H9 (cell line): ENCODE measurements around the gene ZGRF1. TPM values are rescaled to one million over a fixed set of nuclear protein-coding genes. Genes with fewer than 3 reads are reported as not detected.

Source experiments
- DNase-seq: peaks from one replicate; pipeline ENCODE4 v3.0.0-alpha.2; 2017
- H2AFZ ChIP-seq: one replicate; pipeline ENCODE4 v1.6.1; 2013; ENCODE audit warnings: mild to moderate bottlenecking, low read length, control low read depth, moderate library complexity
- H2AK5ac ChIP-seq: 2 replicates; pipeline ENCODE4 v1.6.1; 2013; ENCODE audit warnings: low read length, control low read depth, mixed read lengths; ENCODE audit not compliant: insufficient read length
- H2BK120ac ChIP-seq: one replicate; pipeline ENCODE4 v1.6.1; 2013; ENCODE audit warnings: low read depth, mild to moderate bottlenecking, low read length, control low read depth, inconsistent platforms; ENCODE audit not compliant: poor library complexity, severe bottlenecking
- H2BK12ac ChIP-seq: 2 replicates; pipeline ENCODE4 v1.6.1; 2013; ENCODE audit warnings: low read length, control low read depth, mixed read lengths, low read depth; ENCODE audit not compliant: insufficient read length
- H2BK15ac ChIP-seq: 2 replicates; pipeline ENCODE4 v1.6.1; 2013; ENCODE audit warnings: low read depth, low read length, control low read depth
- H2BK20ac ChIP-seq: one replicate; pipeline ENCODE4 v1.6.1; 2013; ENCODE audit warnings: low read depth, mild to moderate bottlenecking, low read length, control low read depth, inconsistent platforms; ENCODE audit not compliant: poor library complexity, severe bottlenecking
- H2BK5ac ChIP-seq: 2 replicates; pipeline ENCODE4 v1.6.1; 2013; ENCODE audit warnings: low read length, control low read depth, mixed read lengths; ENCODE audit not compliant: insufficient read length
- H3K14ac ChIP-seq: 2 replicates; pipeline ENCODE4 v1.6.1; 2013; ENCODE audit warnings: low read length, control low read depth; ENCODE audit not compliant: insufficient read depth
- H3K18ac ChIP-seq: 2 replicates; pipeline ENCODE4 v1.6.1; 2013; ENCODE audit warnings: low read depth, mild to moderate bottlenecking, mixed read lengths, low read length, control low read depth; ENCODE audit not compliant: insufficient read length
- H3K23ac ChIP-seq: 2 replicates; pipeline ENCODE4 v1.6.1; 2013; ENCODE audit warnings: low read length, control low read depth, mixed read lengths, low read depth; ENCODE audit not compliant: insufficient read length
- H3K23me2 ChIP-seq: 2 replicates; pipeline ENCODE4 v1.6.1; 2013; ENCODE audit warnings: low read depth, mild to moderate bottlenecking, mixed read lengths, low read length, control low read depth; ENCODE audit not compliant: insufficient read length, poor library complexity, severe bottlenecking
- H3K27ac ChIP-seq: 2 replicates; pipeline ENCODE4 v1.5.1; 2013; ENCODE audit warnings: low read length, control low read depth, mixed read lengths, low read depth; ENCODE audit not compliant: insufficient read length
- H3K27me3 ChIP-seq: 2 replicates; pipeline ENCODE4 v1.6.1; 2013; ENCODE audit warnings: low read length, control low read depth, inconsistent platforms; ENCODE audit not compliant: insufficient read depth
- H3K4ac ChIP-seq: 2 replicates; pipeline ENCODE4 v1.6.1; 2013; ENCODE audit warnings: low read depth, mild to moderate bottlenecking, control low read depth, inconsistent platforms, low read length, moderate library complexity
- H3K4me1 ChIP-seq: 2 replicates; pipeline ENCODE4 v1.6.1; 2013; ENCODE audit warnings: low read length, control low read depth, inconsistent platforms; ENCODE audit not compliant: insufficient read depth
- H3K4me2 ChIP-seq: 2 replicates; pipeline ENCODE4 v1.6.1; 2013; ENCODE audit warnings: low read length, control low read depth, mixed read lengths; ENCODE audit not compliant: insufficient read length, insufficient read depth
- H3K56ac ChIP-seq: 2 replicates; pipeline ENCODE4 v1.6.1; 2013; ENCODE audit warnings: low read depth, mild to moderate bottlenecking, mixed read lengths, low read length, control low read depth; ENCODE audit not compliant: insufficient read length
- H3K79me1 ChIP-seq: 2 replicates; pipeline ENCODE4 v1.6.1; 2013; ENCODE audit warnings: low read depth, mild to moderate bottlenecking, moderate library complexity, low read length, control low read depth, inconsistent platforms; ENCODE audit not compliant: insufficient read depth, poor library complexity, severe bottlenecking
- H3K79me2 ChIP-seq: 2 replicates; pipeline ENCODE4 v1.6.1; 2013; ENCODE audit warnings: low read length, control low read depth, inconsistent platforms; ENCODE audit not compliant: insufficient read depth
- H3K9ac ChIP-seq: 2 replicates; pipeline ENCODE4 v1.6.1; 2013; ENCODE audit warnings: low read length, control low read depth, mixed read lengths; ENCODE audit not compliant: insufficient read length; ENCODE audit errors: extremely low read depth
- H3K9me3 ChIP-seq: one replicate; pipeline ENCODE4 v1.6.1; 2013; ENCODE audit warnings: low read depth, low read length, inconsistent platforms; ENCODE audit not compliant: control insufficient read depth
- H3T11ph ChIP-seq: one replicate; pipeline ENCODE4 v1.6.1; 2013; ENCODE audit warnings: mild to moderate bottlenecking, low read length, control low read depth, inconsistent platforms
- H4K20me1 ChIP-seq: one replicate; pipeline ENCODE4 v1.6.1; 2013; ENCODE audit not compliant: control insufficient read depth, insufficient read length, insufficient read depth
- H4K5ac ChIP-seq: 2 replicates; pipeline ENCODE4 v1.6.1; 2013; ENCODE audit warnings: low read depth, mild to moderate bottlenecking, mixed read lengths, low read length, control low read depth; ENCODE audit not compliant: insufficient read length
- H4K8ac ChIP-seq: replicated peaks from 2 replicates; pipeline ENCODE4 v1.6.1; 2013; ENCODE audit warnings: low read length, control low read depth, mixed read lengths, low read depth; ENCODE audit not compliant: insufficient read length
- H4K91ac ChIP-seq: 2 replicates; pipeline ENCODE4 v1.6.1; 2013; ENCODE audit warnings: low read depth, mild to moderate bottlenecking, moderate library complexity, mixed read lengths, low read length, control low read depth; ENCODE audit not compliant: insufficient read length
- H3K27ac Mint-ChIP-seq, 3 experiments: 2 replicates in 2 of 3; 3 replicates in 1 of 3; pipeline ENCODE4 v1.8.0; 2020 to 2021; ENCODE audit warnings: mixed read lengths in 3 of 3, mild to moderate bottlenecking in 1 of 3, moderate library complexity in 1 of 3
- H3K27me3 Mint-ChIP-seq: 2 replicates; pipeline ENCODE4 v1.8.0; 2021; ENCODE audit warnings: low read depth, mild to moderate bottlenecking, moderate library complexity, mixed read lengths
- H3K36me3 Mint-ChIP-seq, 3 experiments: 2 replicates in 2 of 3; 3 replicates in 1 of 3; pipeline ENCODE4 v1.8.0; 2020 to 2021; ENCODE audit warnings: low read depth in 3 of 3, mixed read lengths in 3 of 3; ENCODE audit not compliant: insufficient read depth in 1 of 3
- H3K4me1 Mint-ChIP-seq, 2 experiments: 2 replicates each; pipeline ENCODE4 v1.8.0; 2020; ENCODE audit warnings: mixed read lengths in 2 of 2
- H3K4me3 Mint-ChIP-seq, 2 experiments: 2 replicates in 1 of 2; 3 replicates in 1 of 2; pipeline ENCODE4 v1.8.0; 2020 to 2021; ENCODE audit warnings: mild to moderate bottlenecking in 2 of 2, mixed read lengths in 2 of 2, moderate library complexity in 1 of 2
- H3K9me3 Mint-ChIP-seq, 2 experiments: 2 replicates in 1 of 2; 3 replicates in 1 of 2; pipeline ENCODE4 v1.8.0; 2020; ENCODE audit warnings: mild to moderate bottlenecking in 2 of 2, mixed read lengths in 2 of 2, moderate library complexity in 1 of 2
- CTCF ChIP-seq: fragments of 200-600 bp; sonication (generic); conservative IDR thresholded peaks from 3 replicates; pipeline ENCODE4 v1.8.0; 2021; ENCODE audit warnings: antibody characterized with exemption, mild to moderate bottlenecking
- WGBS: extraction: QIAGEN DNeasy Blood & Tissue Kit; methylation state at CpG from one replicate; pipeline ENCODE4 v1.1.7; 2013; ENCODE audit warnings: missing lambda C conversion rate, low lambda C conversion rate, mixed read lengths; ENCODE audit not compliant: insufficient read length; ENCODE audit errors: extremely low coverage; 5-methylcytosine and 5-hydroxymethylcytosine counted together
- total RNA-seq: library from RNA; stranded (reverse); gene quantifications from 2 replicates; pipeline ENCODE4 v1.2.1, GENCODE V29; 2021

The ZGRF1 gene
- total RNA-seq, 1 experiment from 2014 or later: 38.3 TPM

- Mint-ChIP-seq H3K4me3 (no peak overlapping the region), H3K9me3 (no peaks in the 10 kb centered on the region), H3K4me1 (0 out of 4 replicates have a peak, but pooled peaks cover 0 to 2% of the 10 kb centered on the region in 2 experiments), H3K27ac (no peak overlapping the region), H3K27me3 (no peaks in the 10 kb centered on the region), H3K36me3 (peaks cover 0 to 7% (median 1%) of the 10 kb centered on the region in 3 experiments; a peak in 2 of 7 replicates)
- Histone ChIP-seq H2BK15ac (no peak overlapping the region), H3T11ph (no peak overlapping the region), H3K4ac (no peak overlapping the region), H3K23ac (no peak overlapping the region), H3K4me2 (no peak overlapping the region), H3K18ac (no peak overlapping the region), H3K4me1 (no peaks in the 10 kb centered on the region), H3K79me2 (no peaks in the 10 kb centered on the region), H3K56ac (no peak overlapping the region), H2BK20ac (no peak overlapping the region), H4K91ac (no peak overlapping the region), H3K9ac (no peak overlapping the region), H3K14ac (no peak overlapping the region), H2AK5ac (no peak overlapping the region), H2AFZ (no peak overlapping the region), H3K79me1 (no peaks in the 10 kb centered on the region), H4K8ac (no peak overlapping the region), H3K27me3 (no peaks in the 10 kb centered on the region), H3K23me2 (no peaks in the 10 kb centered on the region), H2BK5ac (no peak overlapping the region), H4K5ac (no peak overlapping the region), H4K20me1 (no peaks in the 10 kb centered on the region), H2BK120ac (no peak overlapping the region), H2BK12ac (no peak overlapping the region), H3K27ac (no peak overlapping the region), H3K9me3 (no peaks in the 10 kb centered on the region)
- WGBS: no CpG with 5 or more reads among the region's 3 CpGs
- no peak for TF ChIP-seq CTCF
- DNase-seq: no peak
Observed at GRCh38 chr4:112545346-112545745, 91.4 kb downstream of the ZGRF1 start.
